Measurements from ENCODE around the gene CYP1B1.

Gene CYP1B1

DNA sequence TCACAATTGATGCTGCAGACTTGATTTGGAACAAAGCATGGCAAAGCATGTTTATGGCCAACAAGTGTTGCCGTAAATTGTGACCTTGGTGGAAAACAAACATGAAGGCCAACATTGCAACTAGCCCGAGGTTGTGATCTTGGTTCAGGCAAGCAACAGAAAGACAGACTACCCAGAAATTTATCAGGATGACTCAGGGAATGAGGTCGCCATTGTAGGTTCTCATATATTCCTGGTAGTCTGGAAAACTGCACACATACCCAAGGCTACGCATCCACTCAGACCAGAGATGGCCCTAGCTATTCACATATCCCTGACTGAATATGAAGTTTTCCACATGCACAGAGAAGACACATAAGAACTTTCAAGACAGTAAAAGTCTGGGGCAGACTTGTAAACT lies 30.1 kb downstream of the CYP1B1 start:
- no peaks in the 10 kb centered on the region for H3K9me3 ChIP-seq (ENCODE audit: severe bottlenecking)
- no peaks in the 10 kb centered on the region for H3K36me3 ChIP-seq (ENCODE audit: low read depth)
- ATAC-seq (ENCODE audit: low read depth) (no peak), DNase-seq (ENCODE audit: low spot score) (no peak)
- H3K27me3 ChIP-seq (ENCODE audit: insufficient read depth, poor library complexity, severe bottlenecking): no peaks in the 10 kb centered on the region
- H3K27ac ChIP-seq (ENCODE audit: poor library complexity, severe bottlenecking): no peak overlapping the region
- no peaks in the 10 kb centered on the region for H3K4me1 ChIP-seq (ENCODE audit: insufficient read depth, poor library complexity, severe bottlenecking)
- TF ChIP-seq, protein P1, sequence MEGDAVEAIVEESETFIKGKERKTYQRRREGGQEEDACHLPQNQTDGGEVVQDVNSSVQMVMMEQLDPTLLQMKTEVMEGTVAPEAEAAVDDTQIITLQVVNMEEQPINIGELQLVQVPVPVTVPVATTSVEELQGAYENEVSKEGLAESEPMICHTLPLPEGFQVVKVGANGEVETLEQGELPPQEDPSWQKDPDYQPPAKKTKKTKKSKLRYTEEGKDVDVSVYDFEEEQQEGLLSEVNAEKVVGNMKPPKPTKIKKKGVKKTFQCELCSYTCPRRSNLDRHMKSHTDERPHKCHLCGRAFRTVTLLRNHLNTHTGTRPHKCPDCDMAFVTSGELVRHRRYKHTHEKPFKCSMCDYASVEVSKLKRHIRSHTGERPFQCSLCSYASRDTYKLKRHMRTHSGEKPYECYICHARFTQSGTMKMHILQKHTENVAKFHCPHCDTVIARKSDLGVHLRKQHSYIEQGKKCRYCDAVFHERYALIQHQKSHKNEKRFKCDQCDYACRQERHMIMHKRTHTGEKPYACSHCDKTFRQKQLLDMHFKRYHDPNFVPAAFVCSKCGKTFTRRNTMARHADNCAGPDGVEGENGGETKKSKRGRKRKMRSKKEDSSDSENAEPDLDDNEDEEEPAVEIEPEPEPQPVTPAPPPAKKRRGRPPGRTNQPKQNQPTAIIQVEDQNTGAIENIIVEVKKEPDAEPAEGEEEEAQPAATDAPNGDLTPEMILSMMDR (IDR thresholded peaks at IDR 0.05; ENCODE audit: poor library complexity, severe bottlenecking): no peak
- no peak overlapping the region for H3K4me3 ChIP-seq (ENCODE audit: severe bottlenecking)

DNA sequence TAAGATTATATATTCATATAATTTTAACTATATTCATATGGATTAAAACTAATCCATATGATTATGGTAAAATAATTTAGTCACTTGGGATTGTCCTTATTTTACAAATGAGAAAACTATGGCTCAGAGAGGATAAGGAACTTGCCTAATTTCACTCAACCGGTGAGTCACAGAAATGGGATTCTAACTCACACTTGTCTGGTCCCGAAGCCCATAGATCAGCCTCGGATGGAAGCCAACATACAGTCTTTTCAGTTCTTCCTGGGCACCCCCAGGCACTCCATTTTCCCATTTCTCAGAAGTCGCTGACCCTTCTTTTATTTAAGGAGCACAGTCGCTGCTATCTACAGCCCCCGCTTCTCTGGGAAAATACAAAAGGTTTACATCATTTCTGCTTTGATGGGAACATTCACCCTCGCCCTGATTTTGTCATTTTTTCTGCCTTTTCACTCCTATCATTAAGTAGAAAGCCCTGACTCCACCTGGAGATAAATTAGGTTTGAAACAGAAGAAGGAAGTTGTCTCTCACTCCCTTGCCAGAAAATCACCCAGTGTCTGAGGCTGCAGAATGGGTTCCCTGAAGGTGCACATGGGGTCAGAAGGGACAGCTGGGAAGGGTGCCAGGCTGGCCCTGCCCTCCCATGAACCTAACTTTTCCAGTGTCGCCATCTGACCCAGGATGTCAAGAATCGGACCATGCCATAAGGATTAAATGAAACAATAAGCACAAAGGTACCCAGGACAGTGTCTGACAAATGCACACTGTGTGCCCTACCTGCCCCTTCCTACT lies 36.6 kb downstream of the CYP1B1 start:
- Histone ChIP-seq H3K36me3 (ENCODE audit: low read depth) (no peaks in the 10 kb centered on the region), H3K27ac (ENCODE audit: poor library complexity, severe bottlenecking) (no peak overlapping the region), H3K4me3 (ENCODE audit: severe bottlenecking) (no peak overlapping the region), H3K27me3 (ENCODE audit: insufficient read depth, poor library complexity, severe bottlenecking) (peaks cover 15% of the 10 kb centered on the region), H3K4me1 (ENCODE audit: insufficient read depth, poor library complexity, severe bottlenecking) (no peaks in the 10 kb centered on the region), H3K9me3 (ENCODE audit: severe bottlenecking) (no peaks in the 10 kb centered on the region)
- TF ChIP-seq, protein P1 (IDR thresholded peaks at IDR 0.05; ENCODE audit: poor library complexity, severe bottlenecking): no peak
- ATAC-seq (ENCODE audit: low read depth) (no peak), DNase-seq (ENCODE audit: low spot score) (no peak)

DNA sequence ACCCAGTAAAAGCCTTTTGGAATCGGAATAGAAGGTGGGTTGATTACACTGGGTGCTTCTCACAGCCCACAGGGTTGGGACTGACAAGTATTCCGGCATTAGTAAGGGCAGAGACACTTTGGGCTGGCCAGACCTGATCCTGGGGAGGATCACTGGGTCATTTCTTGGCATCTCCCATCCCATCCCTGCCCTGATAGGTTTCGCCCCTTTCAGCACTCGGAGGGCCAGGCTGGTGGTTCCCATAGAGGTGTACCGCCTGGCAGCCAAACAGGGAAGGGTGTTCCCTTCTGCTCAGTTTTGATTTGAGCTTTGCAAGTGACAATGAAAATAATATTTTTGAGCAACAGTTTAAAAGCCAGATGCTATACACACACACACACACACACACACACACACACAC lies 37.3 kb downstream of the CYP1B1 start:
- H3K9me3 ChIP-seq (ENCODE audit: severe bottlenecking): no peaks in the 10 kb centered on the region
- ATAC-seq (ENCODE audit: low read depth): no peak
- H3K27ac ChIP-seq (ENCODE audit: poor library complexity, severe bottlenecking): no peak overlapping the region
- no peak for DNase-seq (ENCODE audit: low spot score)
- no peaks in the 10 kb centered on the region for H3K36me3 ChIP-seq (ENCODE audit: low read depth)
- H3K27me3 ChIP-seq (ENCODE audit: insufficient read depth, poor library complexity, severe bottlenecking): peaks cover 15% of the 10 kb centered on the region
- no peak overlapping the region for H3K4me3 ChIP-seq (ENCODE audit: severe bottlenecking)
- TF ChIP-seq, protein P1 (IDR thresholded peaks at IDR 0.05; ENCODE audit: poor library complexity, severe bottlenecking): no peak
- H3K4me1 ChIP-seq (ENCODE audit: insufficient read depth, poor library complexity, severe bottlenecking): no peaks in the 10 kb centered on the region

DNA sequence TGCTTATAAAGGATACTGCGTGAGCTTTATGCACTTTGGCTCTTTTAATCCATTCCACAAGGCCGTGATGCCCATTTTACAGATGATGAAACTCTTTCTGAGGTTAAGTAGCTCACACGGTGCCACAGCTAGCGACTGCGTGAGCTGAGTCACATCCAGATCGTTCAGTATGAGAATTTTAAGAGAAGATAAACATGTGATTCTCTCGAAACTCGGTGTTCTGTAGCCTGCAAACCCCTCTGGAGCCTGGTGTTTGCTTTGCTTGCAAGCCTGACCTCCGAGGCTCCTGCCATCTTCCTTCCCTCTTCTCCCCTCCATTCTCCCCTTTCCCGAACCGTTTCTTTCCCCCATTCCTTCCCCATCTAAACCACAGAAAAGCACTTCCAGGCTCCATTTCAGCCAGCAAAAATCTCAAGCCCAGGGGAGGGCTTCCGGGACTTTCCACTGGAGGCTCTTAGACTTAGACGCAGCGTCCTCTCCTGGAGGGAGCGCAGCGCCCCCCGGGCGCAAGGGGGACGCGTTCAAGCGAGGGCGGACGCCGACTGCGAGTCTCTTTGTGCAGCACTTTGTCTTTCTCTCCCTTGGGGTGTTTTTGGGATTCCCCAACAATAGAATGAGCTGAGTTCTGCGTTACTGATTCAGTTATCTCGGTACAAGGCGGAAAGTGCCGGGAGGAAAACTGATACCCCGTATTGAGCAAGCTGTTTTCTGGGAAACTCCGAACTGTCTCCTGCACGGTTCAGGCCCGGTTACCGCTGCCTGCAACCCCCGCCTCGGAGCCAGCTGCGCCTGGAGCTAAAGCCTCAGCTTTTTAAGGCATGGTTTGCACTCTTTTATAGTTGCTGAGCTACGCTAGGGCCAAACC lies 38.0 kb downstream of the CYP1B1 start:
- no peak overlapping the region for H3K4me3 ChIP-seq (ENCODE audit: severe bottlenecking)
- no peaks in the 10 kb centered on the region for H3K4me1 ChIP-seq (ENCODE audit: insufficient read depth, poor library complexity, severe bottlenecking)
- H3K27me3 ChIP-seq (ENCODE audit: insufficient read depth, poor library complexity, severe bottlenecking): peaks cover 15% of the 10 kb centered on the region
- H3K9me3 ChIP-seq (ENCODE audit: severe bottlenecking): no peaks in the 10 kb centered on the region
- H3K27ac ChIP-seq (ENCODE audit: poor library complexity, severe bottlenecking): no peak overlapping the region
- H3K36me3 ChIP-seq (ENCODE audit: low read depth): no peaks in the 10 kb centered on the region
- TF ChIP-seq, protein P1 (IDR thresholded peaks at IDR 0.05; ENCODE audit: poor library complexity, severe bottlenecking): no peak
- DNase-seq (ENCODE audit: low spot score): no peak
- ATAC-seq (ENCODE audit: low read depth): no peak

All from RWPE2 (cell line).